SH-SY5Y (cell line): Measurements from ENCODE around the gene CYP27A1.

Experiments used
- GATA2 ChIP-seq: IDR thresholded peaks from 2 replicates; pipeline ENCODE4 v1.6.1; 2011; ENCODE audit warnings: mild to moderate bottlenecking, low read depth, low read length
- GATA3 ChIP-seq: IDR thresholded peaks from 2 replicates; pipeline ENCODE4 v1.6.1; 2011; ENCODE audit warnings: low read depth, mild to moderate bottlenecking, low read length, moderate library complexity

GRCh38 chr2:218810256-218810655 is 28.3 kb downstream of the CYP27A1 start:
- TF ChIP-seq GATA2 (no peak), GATA3 (no peak)
